ENCODE results near the gene KREMEN1.

The KREMEN1 gene

GRCh38 chr22:29208502-29208862 lies 135.6 kb downstream of the KREMEN1 start:
- DNase-seq (ENCODE audit: low read depth in 1 of 2, low spot score in 1 of 2), result no peak
- TF ChIP-seq GABPA (IDR thresholded peaks at IDR 0.05; ENCODE audit: low read depth), result no peak
- TF ChIP-seq, protein P1, sequence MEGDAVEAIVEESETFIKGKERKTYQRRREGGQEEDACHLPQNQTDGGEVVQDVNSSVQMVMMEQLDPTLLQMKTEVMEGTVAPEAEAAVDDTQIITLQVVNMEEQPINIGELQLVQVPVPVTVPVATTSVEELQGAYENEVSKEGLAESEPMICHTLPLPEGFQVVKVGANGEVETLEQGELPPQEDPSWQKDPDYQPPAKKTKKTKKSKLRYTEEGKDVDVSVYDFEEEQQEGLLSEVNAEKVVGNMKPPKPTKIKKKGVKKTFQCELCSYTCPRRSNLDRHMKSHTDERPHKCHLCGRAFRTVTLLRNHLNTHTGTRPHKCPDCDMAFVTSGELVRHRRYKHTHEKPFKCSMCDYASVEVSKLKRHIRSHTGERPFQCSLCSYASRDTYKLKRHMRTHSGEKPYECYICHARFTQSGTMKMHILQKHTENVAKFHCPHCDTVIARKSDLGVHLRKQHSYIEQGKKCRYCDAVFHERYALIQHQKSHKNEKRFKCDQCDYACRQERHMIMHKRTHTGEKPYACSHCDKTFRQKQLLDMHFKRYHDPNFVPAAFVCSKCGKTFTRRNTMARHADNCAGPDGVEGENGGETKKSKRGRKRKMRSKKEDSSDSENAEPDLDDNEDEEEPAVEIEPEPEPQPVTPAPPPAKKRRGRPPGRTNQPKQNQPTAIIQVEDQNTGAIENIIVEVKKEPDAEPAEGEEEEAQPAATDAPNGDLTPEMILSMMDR (IDR thresholded peaks at IDR 0.05; ENCODE audit: insufficient read depth, low read length), result no peak
- no peak for TF ChIP-seq SPI1 (IDR thresholded peaks at IDR 0.05; ENCODE audit: borderline replicate concordance, low read depth)
- TF ChIP-seq, protein P2, sequence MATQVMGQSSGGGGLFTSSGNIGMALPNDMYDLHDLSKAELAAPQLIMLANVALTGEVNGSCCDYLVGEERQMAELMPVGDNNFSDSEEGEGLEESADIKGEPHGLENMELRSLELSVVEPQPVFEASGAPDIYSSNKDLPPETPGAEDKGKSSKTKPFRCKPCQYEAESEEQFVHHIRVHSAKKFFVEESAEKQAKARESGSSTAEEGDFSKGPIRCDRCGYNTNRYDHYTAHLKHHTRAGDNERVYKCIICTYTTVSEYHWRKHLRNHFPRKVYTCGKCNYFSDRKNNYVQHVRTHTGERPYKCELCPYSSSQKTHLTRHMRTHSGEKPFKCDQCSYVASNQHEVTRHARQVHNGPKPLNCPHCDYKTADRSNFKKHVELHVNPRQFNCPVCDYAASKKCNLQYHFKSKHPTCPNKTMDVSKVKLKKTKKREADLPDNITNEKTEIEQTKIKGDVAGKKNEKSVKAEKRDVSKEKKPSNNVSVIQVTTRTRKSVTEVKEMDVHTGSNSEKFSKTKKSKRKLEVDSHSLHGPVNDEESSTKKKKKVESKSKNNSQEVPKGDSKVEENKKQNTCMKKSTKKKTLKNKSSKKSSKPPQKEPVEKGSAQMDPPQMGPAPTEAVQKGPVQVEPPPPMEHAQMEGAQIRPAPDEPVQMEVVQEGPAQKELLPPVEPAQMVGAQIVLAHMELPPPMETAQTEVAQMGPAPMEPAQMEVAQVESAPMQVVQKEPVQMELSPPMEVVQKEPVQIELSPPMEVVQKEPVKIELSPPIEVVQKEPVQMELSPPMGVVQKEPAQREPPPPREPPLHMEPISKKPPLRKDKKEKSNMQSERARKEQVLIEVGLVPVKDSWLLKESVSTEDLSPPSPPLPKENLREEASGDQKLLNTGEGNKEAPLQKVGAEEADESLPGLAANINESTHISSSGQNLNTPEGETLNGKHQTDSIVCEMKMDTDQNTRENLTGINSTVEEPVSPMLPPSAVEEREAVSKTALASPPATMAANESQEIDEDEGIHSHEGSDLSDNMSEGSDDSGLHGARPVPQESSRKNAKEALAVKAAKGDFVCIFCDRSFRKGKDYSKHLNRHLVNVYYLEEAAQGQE (IDR thresholded peaks at IDR 0.05; ENCODE audit: insufficient replicate concordance, low read depth), result no peak
- no peak for TF ChIP-seq POLR2AphosphoS5 (IDR thresholded peaks at IDR 0.05; ENCODE audit: low read depth)
- no peak overlapping the region for H3K4me3 ChIP-seq (replicated peaks; ENCODE audit: insufficient read depth, low read length)
- no peaks in the 10 kb centered on the region for H3K27me3 ChIP-seq (ENCODE audit: insufficient read depth, poor library complexity, severe bottlenecking)
- H3K27ac ChIP-seq (replicated peaks), result no peak overlapping the region

DNA sequence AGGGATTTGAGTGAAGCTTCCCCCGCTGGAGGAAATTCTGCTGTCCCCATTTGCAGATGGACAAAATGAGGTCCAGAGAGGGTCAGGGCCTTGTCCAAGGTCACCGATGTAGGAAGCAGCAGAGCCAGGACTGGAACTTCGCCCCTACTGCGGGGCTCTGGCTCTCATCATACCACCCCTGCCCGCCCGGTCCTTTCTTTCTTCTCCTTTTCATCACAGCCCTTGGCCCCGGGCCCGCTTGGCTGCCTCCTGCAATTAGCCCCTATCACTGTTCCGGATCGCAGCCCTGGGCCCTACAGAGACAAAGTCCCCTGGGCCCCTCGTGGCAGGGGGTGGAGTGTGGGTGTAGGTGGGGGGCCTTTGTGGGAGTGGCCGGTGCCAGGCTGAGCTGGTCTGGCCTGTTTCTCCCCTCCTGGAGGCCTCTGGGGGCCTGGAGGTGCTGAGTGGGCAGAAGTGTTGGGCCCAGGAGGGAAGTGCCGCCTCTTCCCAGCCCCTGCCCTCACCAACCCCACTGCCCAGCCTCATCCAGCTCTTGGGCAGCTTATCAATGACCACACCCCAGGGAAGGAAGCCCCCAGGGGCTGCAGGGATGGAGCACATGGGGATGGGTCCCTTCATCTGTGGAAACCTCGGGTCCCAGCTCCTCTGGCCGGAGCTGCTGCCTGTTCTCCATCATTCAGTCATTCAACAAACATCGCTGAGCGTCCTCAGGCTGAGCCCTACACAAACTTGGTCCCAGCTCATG lies 136.2 kb downstream of the KREMEN1 start:
- Histone ChIP-seq H3K4me3 (replicated peaks; ENCODE audit: insufficient read depth, low read length) (no peak overlapping the region), H3K27me3 (ENCODE audit: insufficient read depth, poor library complexity, severe bottlenecking) (no peaks in the 10 kb centered on the region), H3K27ac (replicated peaks) (no peak overlapping the region)
- TF ChIP-seq POLR2AphosphoS5 (IDR thresholded peaks at IDR 0.05; ENCODE audit: low read depth) (no peak), SPI1 (IDR thresholded peaks at IDR 0.05; ENCODE audit: borderline replicate concordance, low read depth) (no peak)
- TF ChIP-seq, protein P1 (IDR thresholded peaks at IDR 0.05; ENCODE audit: insufficient read depth, low read length), result no peak
- DNase-seq (ENCODE audit: low read depth in 1 of 2, low spot score in 1 of 2), result no peak

DNA sequence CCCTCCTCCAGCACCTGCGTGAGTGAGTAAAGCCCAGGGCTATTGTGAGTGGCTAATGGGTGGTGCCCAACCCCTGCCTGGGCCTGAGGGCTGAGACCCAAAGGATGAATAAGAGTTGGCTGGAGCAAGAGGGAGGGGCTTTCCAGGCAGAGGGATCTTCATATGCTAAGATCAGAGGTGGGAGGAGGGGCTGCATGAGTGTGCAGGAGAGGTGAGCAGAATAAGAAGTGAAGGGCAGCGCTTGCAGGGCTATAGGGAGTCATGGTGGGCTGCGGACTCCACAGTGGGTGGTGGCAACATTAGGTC lies 136.7 kb downstream of the KREMEN1 start:
- H3K27ac ChIP-seq (replicated peaks), result no peak overlapping the region
- no peaks in the 10 kb centered on the region for H3K27me3 ChIP-seq (ENCODE audit: insufficient read depth, poor library complexity, severe bottlenecking)
- DNase-seq (ENCODE audit: low read depth in 1 of 2, low spot score in 1 of 2), result no peak
- H3K4me3 ChIP-seq (replicated peaks; ENCODE audit: insufficient read depth, low read length), result no peak overlapping the region
- TF ChIP-seq, protein P2 (IDR thresholded peaks at IDR 0.05; ENCODE audit: insufficient replicate concordance, low read depth), result no peak
- TF ChIP-seq GABPA (IDR thresholded peaks at IDR 0.05; ENCODE audit: low read depth) (no peak), SPI1 (IDR thresholded peaks at IDR 0.05; ENCODE audit: borderline replicate concordance, low read depth) (no peak), POLR2AphosphoS5 (IDR thresholded peaks at IDR 0.05; ENCODE audit: low read depth) (no peak)

DNA sequence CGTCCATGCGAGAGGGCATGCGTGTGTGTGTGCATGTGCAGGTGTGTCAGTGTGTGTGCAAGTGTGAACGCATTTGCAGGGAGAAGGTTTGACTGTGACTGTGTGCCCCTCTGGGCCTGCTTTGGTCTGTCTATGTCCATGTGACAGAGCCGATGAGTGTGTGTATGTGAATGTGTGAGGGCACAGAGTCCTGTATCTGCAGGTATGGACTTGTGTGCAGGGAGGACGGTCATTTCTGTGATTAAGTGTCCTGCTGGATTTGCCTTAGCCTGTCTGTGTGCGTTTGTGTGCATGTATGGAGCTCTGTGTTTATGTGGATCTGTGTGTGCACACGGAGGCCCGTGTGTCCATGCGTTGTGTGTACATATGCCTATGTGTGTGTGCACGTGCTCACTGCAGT lies 138.2 kb downstream of the KREMEN1 start:
- Histone ChIP-seq H3K27ac (replicated peaks) (no peak overlapping the region), H3K4me3 (replicated peaks; ENCODE audit: insufficient read depth, low read length) (no peak overlapping the region), H3K27me3 (ENCODE audit: insufficient read depth, poor library complexity, severe bottlenecking) (no peaks in the 10 kb centered on the region)
- TF ChIP-seq, protein P1 (IDR thresholded peaks at IDR 0.05; ENCODE audit: insufficient read depth, low read length), result no peak
- no peak for TF ChIP-seq GABPA (IDR thresholded peaks at IDR 0.05; ENCODE audit: low read depth)
- TF ChIP-seq SPI1 (IDR thresholded peaks at IDR 0.05; ENCODE audit: borderline replicate concordance, low read depth), result no peak
- TF ChIP-seq POLR2AphosphoS5 (IDR thresholded peaks at IDR 0.05; ENCODE audit: low read depth), result no peak
- TF ChIP-seq, protein P2 (IDR thresholded peaks at IDR 0.05; ENCODE audit: insufficient replicate concordance, low read depth), result no peak
- no peak for DNase-seq (ENCODE audit: low read depth in 1 of 2, low spot score in 1 of 2)

All from HL-60 (cell line).